Measurements from ENCODE around the gene EIF2B2. TPM values are rescaled to one million over a fixed set of nuclear protein-coding genes. Genes with fewer than 3 reads are reported as not detected.

Gene EIF2B2
- total and polyA plus RNA-seq, 7 donors, result 25.2 to 45.5 (median 35.3) TPM

DNA sequence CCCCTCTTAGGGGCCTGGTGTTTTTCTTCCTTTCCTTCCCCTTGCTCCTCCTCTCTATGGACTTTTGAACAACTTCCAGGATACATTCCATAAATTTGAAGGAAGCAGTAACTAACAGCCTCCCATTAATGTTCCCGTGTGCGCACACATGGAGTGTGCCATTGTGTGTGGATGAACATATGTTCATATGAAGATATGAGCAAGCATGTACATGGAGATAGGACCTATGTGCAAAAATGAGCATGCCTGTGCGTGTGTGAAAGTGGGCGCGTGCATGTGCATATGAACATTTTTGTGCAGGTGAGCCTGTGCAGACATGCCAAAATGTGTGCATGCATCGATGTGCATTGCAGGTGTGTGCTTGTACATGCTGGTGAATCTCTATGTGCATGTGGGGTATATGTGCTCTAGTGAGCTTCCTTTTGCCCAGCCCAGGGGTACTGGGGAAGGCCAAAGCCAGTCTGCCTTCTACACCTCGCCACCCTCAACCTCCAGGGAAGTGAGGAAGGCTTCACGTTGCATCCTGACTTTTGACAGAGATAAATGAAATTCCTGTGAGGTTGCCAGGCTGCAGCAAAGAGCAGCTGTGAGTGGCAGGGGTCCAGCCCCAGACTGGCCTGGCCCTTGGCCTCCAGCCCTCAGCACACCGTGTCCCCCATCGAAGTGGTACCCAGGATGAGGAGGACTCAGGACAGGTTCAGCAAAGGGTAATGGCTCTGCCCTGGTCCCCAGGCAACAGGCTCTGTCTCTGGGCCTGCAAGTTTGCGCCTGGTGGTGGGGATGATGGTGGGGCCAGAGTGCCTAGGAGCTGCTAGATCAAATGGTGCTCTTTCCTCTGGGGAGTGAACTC is 26.2 kb upstream of the EIF2B2 start:
- no peak for DNase-seq
- TF ChIP-seq POLR2A (IDR thresholded peaks at IDR 0.05) (no peak), EP300 (IDR thresholded peaks at IDR 0.05) (no peak), POLR2AphosphoS5 (IDR thresholded peaks at IDR 0.05) (no peak)
- TF ChIP-seq, protein P1, sequence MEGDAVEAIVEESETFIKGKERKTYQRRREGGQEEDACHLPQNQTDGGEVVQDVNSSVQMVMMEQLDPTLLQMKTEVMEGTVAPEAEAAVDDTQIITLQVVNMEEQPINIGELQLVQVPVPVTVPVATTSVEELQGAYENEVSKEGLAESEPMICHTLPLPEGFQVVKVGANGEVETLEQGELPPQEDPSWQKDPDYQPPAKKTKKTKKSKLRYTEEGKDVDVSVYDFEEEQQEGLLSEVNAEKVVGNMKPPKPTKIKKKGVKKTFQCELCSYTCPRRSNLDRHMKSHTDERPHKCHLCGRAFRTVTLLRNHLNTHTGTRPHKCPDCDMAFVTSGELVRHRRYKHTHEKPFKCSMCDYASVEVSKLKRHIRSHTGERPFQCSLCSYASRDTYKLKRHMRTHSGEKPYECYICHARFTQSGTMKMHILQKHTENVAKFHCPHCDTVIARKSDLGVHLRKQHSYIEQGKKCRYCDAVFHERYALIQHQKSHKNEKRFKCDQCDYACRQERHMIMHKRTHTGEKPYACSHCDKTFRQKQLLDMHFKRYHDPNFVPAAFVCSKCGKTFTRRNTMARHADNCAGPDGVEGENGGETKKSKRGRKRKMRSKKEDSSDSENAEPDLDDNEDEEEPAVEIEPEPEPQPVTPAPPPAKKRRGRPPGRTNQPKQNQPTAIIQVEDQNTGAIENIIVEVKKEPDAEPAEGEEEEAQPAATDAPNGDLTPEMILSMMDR (IDR thresholded peaks at IDR 0.05), result no peak
- H3K9me3 ChIP-seq, result no peaks in the 10 kb centered on the region
- peaks cover 0 to 7% (median 0%) of the 10 kb centered on the region in 4 donors for H3K4me1 ChIP-seq
- no peak overlapping the region for H3K27ac ChIP-seq
- no peak overlapping the region for H3K4me3 ChIP-seq
- H3K27me3 ChIP-seq, result no peaks in the 10 kb centered on the region
- WGBS, 2 donors, result 86 to 92% methylated on average over 11 of the region's 11 CpGs
- H3K36me3 ChIP-seq, result no peaks in the 10 kb centered on the region
- intact Hi-C loops (cut with DNase I), result no loop called here

DNA sequence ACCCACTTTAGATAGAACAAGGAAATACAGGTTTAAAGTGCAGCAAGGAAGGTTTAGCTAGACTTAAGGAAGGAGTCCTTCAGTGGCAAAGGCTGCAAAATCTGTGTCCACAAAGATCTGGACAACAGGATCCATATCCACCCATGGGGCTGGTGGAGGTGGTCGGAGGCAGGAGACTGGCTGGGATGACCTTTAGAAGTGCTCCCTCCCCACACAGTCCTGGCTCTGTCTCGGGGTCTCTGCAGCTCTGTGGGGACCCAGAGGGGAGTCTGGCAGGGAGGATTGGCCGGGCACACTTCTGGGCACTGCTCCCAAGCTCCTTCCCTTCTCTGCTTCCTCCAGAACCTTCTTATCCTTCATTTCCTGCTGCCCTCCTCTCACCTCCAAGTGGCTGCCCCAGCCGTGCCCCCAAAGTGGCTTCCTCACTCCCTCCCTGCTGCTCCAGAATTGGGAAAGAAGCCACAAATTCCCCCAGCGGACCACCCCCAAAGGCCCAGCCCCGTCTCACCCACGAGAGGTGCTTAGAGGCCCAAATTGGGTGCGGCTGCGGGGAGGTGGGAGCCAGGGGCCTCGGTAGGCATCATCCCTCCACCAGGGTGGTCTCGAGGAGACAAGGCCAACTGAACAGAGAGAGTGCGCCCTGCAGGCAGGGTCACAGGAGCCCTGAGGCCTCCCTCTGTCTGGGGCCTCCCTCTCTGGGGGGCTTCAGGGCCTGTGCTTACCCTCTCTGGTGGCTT is 25.4 kb upstream of the EIF2B2 start:
- H3K4me3 ChIP-seq, result no peak overlapping the region
- 90 to 91% methylated on average over 12 of the region's 12 CpGs for WGBS, 2 donors
- TF ChIP-seq POLR2AphosphoS5 (IDR thresholded peaks at IDR 0.05), result no peak
- no peak for TF ChIP-seq POLR2A (IDR thresholded peaks at IDR 0.05)
- TF ChIP-seq, protein P1 (IDR thresholded peaks at IDR 0.05), result no peak
- no peak for TF ChIP-seq EP300 (IDR thresholded peaks at IDR 0.05)

GRCh38 chr14:74977901-74978385 is 24.8 kb upstream of the EIF2B2 start:
- no peak for TF ChIP-seq POLR2A (IDR thresholded peaks at IDR 0.05)
- TF ChIP-seq POLR2AphosphoS5 (IDR thresholded peaks at IDR 0.05), result no peak
- TF ChIP-seq EP300 (IDR thresholded peaks at IDR 0.05), result no peak
- TF ChIP-seq, protein P1 (IDR thresholded peaks at IDR 0.05), result no peak
- intact Hi-C loops (cut with DNase I), result no loop called here
- no peak for DNase-seq
- Histone ChIP-seq H3K4me3 (no peak overlapping the region), H3K4me1 (peaks cover 0 to 7% (median 0%) of the 10 kb centered on the region in 4 donors), H3K9me3 (no peaks in the 10 kb centered on the region), H3K27ac (no peak overlapping the region), H3K36me3 (no peaks in the 10 kb centered on the region), H3K27me3 (no peaks in the 10 kb centered on the region)
- WGBS, 2 donors, result 70 to 82% methylated on average over 6 of the region's 6 CpGs

More for the DNA sequence above, 25.4 kb upstream of the EIF2B2 start:
- no peaks in the 10 kb centered on the region for H3K36me3 ChIP-seq
- DNase-seq, result no peak
- H3K27me3 ChIP-seq, result no peaks in the 10 kb centered on the region
- peaks cover 0 to 7% (median 0%) of the 10 kb centered on the region in 4 donors for H3K4me1 ChIP-seq
- intact Hi-C loops (cut with DNase I), result no loop called here
- no peak overlapping the region for H3K27ac ChIP-seq
- no peaks in the 10 kb centered on the region for H3K9me3 ChIP-seq

GRCh38 chr14:74978416-74978947 is 24.2 kb upstream of the EIF2B2 start:
- no peak for DNase-seq
- Histone ChIP-seq H3K27ac (no peak overlapping the region), H3K4me3 (no peak overlapping the region), H3K27me3 (no peaks in the 10 kb centered on the region), H3K9me3 (no peaks in the 10 kb centered on the region), H3K36me3 (no peaks in the 10 kb centered on the region), H3K4me1 (peaks cover 0 to 7% (median 0%) of the 10 kb centered on the region in 4 donors)
- no peak for TF ChIP-seq POLR2AphosphoS5 (IDR thresholded peaks at IDR 0.05)
- TF ChIP-seq, protein P1 (IDR thresholded peaks at IDR 0.05), result no peak
- TF ChIP-seq POLR2A (IDR thresholded peaks at IDR 0.05), result no peak
- TF ChIP-seq EP300 (IDR thresholded peaks at IDR 0.05), result no peak
- 92 to 94% methylated on average over 11 of the region's 11 CpGs for WGBS, 2 donors
- intact Hi-C loops (cut with DNase I), result no loop called here
